HG02884 (cell line): ENCODE data around the gene CA7.
A peak's percentile ranks its signal among the peaks of the same experiment; 100 is the strongest.

Experiments
- ATAC-seq: cut with Tn5 transposase; IDR thresholded peaks from one replicate; pipeline ENCODE4 v1.9.1; 2021; ENCODE audit warnings: mild to moderate bottlenecking, moderate library complexity; ENCODE audit not compliant: unreplicated experiment

Gene CA7

GRCh38 chr16:66844342-66845079, at the start of gene CA7:
TSS of gene CA7 (plus strand) at chr16:66844414. CDS start at chr16:66844488, 74 bp downstream.
- no peak for ATAC-seq

DNA sequence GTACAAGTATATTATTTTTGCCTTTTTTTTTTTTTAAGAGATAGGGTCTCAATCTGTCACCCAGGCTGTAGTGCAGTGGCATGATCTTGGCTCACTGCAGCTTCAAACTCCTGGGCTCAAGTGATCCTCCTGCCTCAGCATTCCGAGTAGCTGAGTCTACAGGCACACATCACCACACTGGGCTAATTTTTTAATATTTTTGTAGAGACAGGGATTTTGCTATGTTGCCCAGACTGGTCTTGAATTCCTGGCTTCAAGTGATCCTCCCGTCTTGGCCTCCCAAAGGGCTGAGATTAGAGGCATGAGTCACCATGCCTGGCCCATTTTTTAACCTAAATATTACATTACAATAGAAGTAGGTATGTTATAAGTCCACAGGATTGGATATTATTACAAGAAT, 46.1 kb upstream of the CA7 start:
- ATAC-seq, result no peak

DNA sequence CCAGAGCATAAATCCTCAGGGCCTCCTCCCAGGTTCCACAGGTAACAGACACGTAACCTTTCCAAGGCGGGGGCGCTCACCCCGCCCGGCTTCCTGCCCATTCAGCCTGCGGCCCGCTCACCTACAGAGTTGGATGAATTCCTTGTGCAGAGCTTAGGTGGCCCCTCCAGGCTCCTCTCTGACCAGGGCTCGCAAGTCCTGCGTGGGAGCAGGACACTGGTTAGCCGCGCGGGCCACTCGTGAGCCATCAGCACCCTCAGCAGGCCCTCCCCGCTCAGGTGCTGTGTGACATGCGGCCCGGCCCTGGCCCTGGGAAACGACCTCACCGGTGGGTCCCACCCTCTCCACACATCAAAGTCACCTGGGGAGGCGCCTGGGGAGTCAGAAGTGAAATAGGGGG, 43.4 kb upstream of the CA7 start:
- no peak for ATAC-seq

DNA sequence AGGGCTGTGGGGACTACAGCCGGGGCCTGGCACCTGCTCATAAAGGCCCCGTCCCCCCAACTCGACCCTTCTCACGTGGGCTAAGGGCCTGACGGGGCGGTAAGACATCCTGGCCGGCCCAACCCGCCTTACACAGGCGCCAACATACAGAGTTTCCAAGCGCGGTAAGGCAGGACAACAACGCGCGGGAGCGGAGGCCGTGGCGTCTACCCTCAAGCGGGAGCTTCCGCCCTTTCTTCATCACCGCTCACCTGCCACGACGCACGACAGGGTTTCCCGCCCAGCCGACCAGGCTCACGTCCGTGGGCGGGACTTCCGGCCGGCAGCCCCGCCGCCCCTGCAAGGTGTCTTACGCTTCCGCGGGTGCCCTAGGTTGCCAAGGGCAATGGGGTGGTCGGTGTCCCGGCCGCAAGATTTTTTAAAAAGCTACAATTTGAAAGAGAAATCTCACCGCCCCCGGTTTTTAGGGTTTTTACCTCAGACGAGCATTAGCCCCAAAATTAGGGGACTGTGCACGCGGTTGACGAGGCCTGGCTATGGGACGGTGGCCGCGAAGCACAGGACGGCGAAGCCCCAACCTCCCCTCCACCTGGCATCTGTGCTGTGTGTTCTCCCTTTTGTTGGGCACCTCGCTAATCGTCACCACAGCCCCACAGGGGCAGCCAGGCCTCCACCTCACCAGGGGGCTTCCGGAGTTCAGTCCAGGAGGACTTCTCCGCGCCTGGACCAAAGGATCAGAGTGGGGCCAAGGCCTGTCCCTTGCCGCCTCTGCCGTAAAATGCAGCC, 42.7 kb upstream of the CA7 start, which contains the start of gene TERB1:
TSS of gene TERB1 (minus strand) at position 265 of the 786 bp plus-strand sequence. CDS start 4,786 bp downstream, outside the sequence.
- ATAC-seq, result no peak

- no peak for ATAC-seq
Measured at GRCh38 chr16:66802159-66802558, 42.1 kb upstream of the CA7 start.

- no peak for ATAC-seq
Measured at GRCh38 chr16:66809765-66810164, 34.4 kb upstream of the CA7 start.

GRCh38 chr16:66810391-66810790, 33.8 kb upstream of the CA7 start:
- ATAC-seq, result no peak

DNA sequence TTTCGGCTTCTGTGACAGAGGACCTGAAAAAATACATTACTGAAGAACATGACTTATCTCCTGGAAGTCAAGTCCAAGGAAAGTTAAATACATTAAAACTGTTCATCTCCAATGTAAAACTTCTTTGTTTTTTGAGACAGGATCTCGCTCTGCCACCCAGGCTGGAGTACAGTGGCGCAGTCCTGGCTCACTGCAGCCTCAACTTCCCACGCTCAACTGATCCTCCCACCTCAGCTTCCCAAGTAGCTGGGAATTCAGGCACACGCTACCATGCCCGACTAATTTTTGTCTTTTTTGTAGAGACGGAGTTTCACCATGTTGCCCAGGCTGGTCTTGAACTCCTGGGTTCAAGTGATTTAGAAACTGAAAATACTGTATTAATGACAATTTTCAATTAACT, 33.2 kb upstream of the CA7 start:
- no peak for ATAC-seq

DNA sequence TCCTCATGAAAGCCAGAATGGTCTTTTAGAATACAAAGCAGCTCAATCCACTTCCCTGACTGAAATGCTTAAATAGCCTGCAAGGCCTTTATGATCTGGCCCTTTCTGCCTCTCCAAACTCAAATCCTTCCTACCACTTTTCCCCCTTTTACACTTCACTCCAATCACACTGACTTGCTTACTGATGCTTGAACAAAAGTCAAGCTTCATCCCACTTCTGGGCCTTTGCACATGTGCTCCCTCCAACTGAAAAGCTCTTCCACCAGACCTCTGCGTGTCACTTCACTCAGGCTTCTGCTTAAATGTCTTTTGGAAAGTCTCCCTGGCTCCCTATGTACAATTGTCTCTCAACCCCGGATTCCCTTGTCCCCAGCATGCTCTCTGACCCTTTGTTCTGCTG, 29.5 kb upstream of the CA7 start:
- ATAC-seq, result no peak

DNA sequence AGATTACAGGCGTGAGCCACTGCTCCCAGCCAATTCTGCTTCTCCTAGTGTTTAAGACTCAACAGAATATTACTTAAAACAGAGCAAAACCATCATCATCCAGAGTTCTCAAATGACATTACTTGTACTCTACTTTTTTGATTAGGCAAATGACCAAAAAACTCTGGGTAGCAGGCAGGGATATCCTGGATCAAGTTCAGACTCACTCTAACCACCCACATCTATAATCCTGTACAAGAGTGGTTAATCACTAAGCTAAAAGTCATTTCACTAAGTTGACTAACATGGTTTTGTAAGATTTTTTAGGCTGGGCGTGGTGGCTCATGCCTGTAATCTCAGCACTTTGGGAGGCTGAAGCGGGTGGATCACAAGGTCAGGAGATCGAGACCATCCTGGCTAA, 20.2 kb upstream of the CA7 start:
- no peak for ATAC-seq

DNA sequence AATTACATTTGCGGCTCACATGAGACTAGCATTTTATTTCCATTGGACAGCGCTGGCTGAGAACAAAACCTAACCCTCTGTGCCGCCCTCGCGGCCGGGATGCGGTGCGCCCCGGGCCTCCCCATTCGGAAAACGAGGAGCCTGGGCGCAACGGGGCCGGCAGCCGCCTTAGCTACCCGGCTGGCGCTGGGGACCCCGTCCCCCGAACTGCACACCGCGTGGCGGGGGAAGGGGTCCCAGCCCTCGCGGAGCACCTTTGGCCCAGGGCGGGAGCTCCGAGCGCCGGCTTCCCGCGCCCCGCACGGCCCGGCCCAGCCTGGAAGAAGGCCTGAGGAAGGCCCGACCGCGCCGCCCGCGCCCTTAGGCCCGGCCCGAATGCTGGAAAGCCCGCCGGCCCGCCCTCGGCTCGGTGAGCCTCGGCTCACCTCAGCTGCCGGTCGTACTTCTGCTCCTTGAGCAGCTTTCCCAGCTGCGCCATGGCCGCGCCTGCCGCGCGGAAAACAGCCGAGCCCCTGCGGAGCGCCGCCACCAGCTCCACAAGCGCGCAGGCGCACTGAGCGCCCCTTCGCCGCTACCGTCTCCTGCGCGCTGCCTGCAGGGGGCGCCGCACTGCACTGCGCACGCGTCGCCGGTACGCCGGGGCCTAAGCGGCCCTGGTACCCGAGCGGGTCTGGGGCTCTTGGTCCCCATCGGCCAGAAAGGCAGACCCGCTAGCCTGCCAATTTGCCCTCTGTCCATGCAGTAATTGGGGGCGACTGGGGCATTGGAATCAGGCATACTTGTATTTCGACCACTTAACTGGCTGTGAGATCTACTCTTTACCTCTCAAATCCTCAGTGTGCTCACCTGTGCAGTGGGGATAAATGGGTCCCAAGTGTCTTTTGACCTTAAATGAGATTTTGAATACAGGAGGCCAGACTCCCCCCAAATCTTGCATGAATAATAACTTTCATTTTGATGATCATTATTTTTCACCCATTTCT, 13.5 kb upstream of the CA7 start, which contains the start of gene NAE1:
TSS of gene NAE1 (minus strand) at position 555 of the 983 bp plus-strand sequence. CDS start at position 478, 77 bp downstream.
- ATAC-seq, result peak; percentile 88

DNA sequence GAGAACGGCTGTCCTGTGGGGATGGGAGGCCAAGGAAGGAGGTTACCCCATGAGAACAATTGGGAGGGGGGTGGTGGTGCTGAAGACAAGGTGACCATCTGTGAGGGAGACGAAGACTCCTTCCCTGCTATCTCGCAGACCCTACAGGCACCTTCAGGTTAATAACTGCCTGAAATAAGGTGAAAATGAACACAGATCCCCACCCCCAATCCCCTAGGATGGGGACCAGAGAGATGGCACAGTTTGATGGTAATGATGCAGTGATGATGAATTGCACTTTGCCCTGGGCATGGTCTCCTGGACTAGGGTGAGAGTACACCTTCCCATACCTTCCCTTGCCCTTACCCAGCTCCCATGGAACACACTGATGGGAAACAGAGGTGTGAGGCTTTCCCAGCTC, 12.0 kb upstream of the CA7 start:
- ATAC-seq, result no peak

- ATAC-seq, result no peak
Measured at GRCh38 chr16:66832661-66833305, 11.4 kb upstream of the CA7 start.

- no peak for ATAC-seq
Measured at GRCh38 chr16:66834746-66835145, 9.5 kb upstream of the CA7 start.

DNA sequence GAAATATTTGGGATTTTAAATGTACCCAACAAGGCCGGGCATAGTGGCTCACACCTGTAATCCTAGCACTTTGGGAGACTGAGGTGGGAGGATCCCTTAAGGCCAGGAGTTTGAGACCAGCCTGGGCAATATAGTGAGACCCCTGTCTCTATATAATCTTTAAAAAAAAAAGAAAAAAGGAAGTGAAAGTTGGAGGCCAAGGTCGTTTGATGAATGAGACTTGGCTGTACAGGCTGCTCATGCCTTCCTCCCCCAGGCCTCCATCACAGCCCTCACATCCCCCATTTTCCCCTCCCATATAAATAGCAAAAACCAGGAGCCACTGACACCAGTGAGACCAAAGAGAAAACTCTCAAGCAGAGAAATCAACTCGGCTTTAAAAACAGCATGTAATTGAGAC, 3.3 kb upstream of the CA7 start:
- ATAC-seq, result no peak

GRCh38 chr16:66841366-66841765, 2.8 kb upstream of the CA7 start:
- no peak for ATAC-seq

DNA sequence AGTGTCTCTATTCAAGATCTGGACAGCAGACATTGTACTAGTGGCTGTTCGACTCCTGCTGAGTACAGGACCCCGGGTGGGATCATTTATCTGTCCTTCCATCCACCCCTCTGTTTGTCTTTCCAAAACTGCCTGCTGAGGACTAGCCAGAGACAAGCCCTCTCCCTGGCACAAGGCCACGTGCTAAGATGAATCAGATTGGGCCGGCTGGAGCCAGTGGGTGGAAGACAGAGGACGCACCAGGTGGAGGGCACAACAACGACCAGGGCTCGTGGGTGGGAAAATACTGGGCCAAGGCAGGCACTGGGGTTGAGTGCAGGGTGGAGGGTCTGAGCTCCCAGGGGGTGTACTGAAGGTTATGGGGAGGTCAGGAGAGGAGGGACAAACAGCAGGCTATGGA, 1.4 kb upstream of the CA7 start:
- no peak for ATAC-seq

DNA sequence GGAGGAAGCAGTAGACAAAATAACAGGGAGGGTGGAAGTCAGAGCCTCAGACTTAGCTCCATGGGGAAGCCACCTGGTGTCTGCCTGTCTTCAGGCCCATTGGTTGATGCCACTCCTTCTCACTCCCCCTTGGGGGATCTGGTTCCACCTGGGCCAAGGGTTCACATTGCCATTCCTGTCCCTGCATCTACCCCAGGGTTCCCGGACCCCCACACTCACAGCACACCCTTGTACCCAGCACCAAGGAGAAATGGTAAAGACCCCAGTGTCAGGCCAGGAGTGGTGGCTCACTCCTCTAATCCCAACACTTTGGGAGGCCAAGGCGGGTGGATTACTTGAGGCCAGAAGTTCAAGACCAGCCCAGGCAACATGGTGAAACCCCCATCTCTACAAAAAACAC, 1.0 kb upstream of the CA7 start:
- no peak for ATAC-seq

DNA sequence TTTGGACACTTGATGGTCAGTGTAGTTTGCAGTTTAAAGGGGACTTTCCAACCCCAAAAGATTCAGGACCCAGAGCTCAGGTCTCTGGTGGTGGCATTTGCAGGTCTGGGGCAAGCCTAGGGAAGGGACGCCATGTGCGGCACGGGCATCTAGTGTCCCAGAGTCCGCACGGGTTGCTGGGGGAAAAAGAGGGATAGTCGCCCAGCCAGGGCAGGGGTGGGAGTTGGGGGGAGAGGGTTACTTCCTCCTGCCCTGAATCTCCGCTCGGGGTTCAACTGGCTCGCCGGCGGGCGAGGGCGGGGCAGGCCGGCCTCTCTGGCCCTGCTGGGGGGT, 239 bp upstream of the CA7 start:
- ATAC-seq, result no peak

DNA sequence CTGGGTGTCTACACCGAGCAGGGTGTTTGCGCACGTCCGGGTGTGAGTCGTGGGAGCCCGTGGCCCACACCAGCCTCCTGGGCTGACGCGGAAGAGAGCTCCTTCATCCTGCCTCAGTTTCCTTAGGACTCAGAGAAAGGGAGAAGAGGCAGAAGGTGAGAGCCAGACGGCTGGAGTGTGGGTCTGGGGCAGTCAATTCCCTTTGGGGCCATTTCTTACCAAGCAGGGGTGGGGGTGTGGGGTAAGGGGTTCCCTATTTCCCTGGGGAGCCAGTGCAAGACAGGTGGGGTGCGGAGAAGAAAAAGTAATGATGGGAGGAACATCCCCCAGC, 831 bp downstream of the CA7 start:
- ATAC-seq, result no peak

DNA sequence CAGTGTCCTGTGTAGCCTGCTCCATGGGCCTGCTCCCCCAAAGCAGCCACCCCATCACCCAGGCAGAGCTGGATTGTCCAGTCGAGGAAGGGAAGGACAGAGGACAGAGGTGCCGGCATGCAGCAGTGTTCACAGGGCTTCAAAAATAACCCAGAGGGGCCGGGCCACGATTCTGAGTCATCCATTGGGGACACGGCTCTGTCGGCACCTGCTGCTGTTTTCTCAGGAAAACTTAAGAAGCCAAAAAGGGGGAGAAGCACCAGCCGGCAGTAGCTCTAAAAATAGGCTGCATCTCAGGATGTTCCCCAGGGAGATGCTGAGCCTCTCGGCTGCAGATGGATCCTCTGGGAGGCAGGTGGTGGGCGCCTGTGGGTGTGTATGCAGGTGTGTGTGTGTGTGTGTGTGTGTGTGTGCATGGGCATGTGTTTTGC, 1.6 kb downstream of the CA7 start:
- no peak for ATAC-seq
